Parathyroid adenoma (tissue), 2 donors: ENCODE data around the gene SLC35E4.
"Not testable (repeated sequence)": the region's sequence is repeated elsewhere in the genome, so short reads cannot be mapped to it uniquely, and the experiment has no call there.

Experiments used
- H2AFZ ChIP-seq: fragments of 300-600 bp; sonication (generic); one replicate; pipeline ENCODE4 v1.7.0; 2017; ENCODE audit warnings: antibody characterized with exemption, mild to moderate bottlenecking
- H3K27ac ChIP-seq: fragments of 300-600 bp; sonication (generic); one replicate; pipeline ENCODE4 v1.7.0; 2017
- H3K27me3 ChIP-seq: fragments of 300-600 bp; sonication (generic); one replicate; pipeline ENCODE4 v1.7.0; 2017; ENCODE audit warnings: low read length; ENCODE audit not compliant: control insufficient read depth, insufficient read depth
- H3K36me3 ChIP-seq: fragments of 300-600 bp; sonication (generic); one replicate; pipeline ENCODE4 v1.7.0; 2017; ENCODE audit warnings: low read length; ENCODE audit not compliant: control insufficient read depth, insufficient read depth
- H3K4me1 ChIP-seq: fragments of 300-600 bp; sonication (generic); one replicate; pipeline ENCODE4 v1.7.0; 2017; ENCODE audit warnings: control low read depth
- H3K4me2 ChIP-seq: fragments of 300-600 bp; sonication (generic); one replicate; pipeline ENCODE4 v1.7.0; 2017; ENCODE audit warnings: low read length
- H3K4me3 ChIP-seq: fragments of 300-600 bp; sonication (generic); one replicate; pipeline ENCODE4 v1.7.0; 2017; ENCODE audit warnings: low read depth, low read length
- H3K79me2 ChIP-seq: fragments of 300-600 bp; sonication (generic); one replicate; pipeline ENCODE4 v1.7.0; 2017; ENCODE audit warnings: control low read depth
- H3K9ac ChIP-seq: fragments of 300-600 bp; sonication (generic); one replicate; pipeline ENCODE4 v1.7.0; 2017; ENCODE audit warnings: mild to moderate bottlenecking
- H3K9me3 ChIP-seq: fragments of 300-600 bp; sonication (generic); one replicate; pipeline ENCODE4 v1.7.0; 2017; ENCODE audit warnings: low read length; ENCODE audit not compliant: control insufficient read depth
- TF ChIP-seq, protein P1 (sequence below): fragments of 300-600 bp; sonication (generic); IDR thresholded peaks from one replicate; pipeline ENCODE4 v1.7.0; 2017; ENCODE audit warnings: antibody characterized with exemption, mild to moderate bottlenecking
- donor health status: primary hyperparathyroidism.

The SLC35E4 gene

DNA sequence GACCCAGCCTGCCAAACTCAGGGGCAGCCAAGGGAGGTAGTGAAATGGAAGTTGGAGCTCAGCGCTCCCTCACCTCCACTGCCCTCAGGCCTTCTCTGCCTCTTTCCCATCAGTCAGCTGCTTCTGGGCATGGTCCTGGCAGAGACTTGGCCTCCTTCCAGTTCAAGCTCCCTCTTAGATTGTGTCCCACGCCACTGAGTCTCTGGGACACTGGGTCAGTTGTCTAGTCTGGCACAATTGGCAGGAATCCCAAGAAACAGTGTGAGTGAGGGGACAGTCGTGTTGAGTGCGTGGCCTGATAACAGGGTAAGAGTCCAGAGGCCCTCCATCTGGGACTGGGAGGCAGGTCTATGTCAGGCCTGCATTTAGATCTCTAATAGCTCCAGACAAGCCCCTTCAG, 7.1 kb upstream of the SLC35E4 start:
- H3K9me3 ChIP-seq: no peaks in the 10 kb centered on the region
- no peak overlapping the region for H3K4me3 ChIP-seq
- no peaks in the 10 kb centered on the region for H3K4me1 ChIP-seq
- no peak overlapping the region for H2AFZ ChIP-seq
- no peaks in the 10 kb centered on the region for H3K79me2 ChIP-seq
- TF ChIP-seq, protein P1, sequence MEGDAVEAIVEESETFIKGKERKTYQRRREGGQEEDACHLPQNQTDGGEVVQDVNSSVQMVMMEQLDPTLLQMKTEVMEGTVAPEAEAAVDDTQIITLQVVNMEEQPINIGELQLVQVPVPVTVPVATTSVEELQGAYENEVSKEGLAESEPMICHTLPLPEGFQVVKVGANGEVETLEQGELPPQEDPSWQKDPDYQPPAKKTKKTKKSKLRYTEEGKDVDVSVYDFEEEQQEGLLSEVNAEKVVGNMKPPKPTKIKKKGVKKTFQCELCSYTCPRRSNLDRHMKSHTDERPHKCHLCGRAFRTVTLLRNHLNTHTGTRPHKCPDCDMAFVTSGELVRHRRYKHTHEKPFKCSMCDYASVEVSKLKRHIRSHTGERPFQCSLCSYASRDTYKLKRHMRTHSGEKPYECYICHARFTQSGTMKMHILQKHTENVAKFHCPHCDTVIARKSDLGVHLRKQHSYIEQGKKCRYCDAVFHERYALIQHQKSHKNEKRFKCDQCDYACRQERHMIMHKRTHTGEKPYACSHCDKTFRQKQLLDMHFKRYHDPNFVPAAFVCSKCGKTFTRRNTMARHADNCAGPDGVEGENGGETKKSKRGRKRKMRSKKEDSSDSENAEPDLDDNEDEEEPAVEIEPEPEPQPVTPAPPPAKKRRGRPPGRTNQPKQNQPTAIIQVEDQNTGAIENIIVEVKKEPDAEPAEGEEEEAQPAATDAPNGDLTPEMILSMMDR: no peak
- H3K36me3 ChIP-seq: no peaks in the 10 kb centered on the region
- H3K27ac ChIP-seq: no peak overlapping the region
- no peak overlapping the region for H3K9ac ChIP-seq
- no peak overlapping the region for H3K4me2 ChIP-seq
- H3K27me3 ChIP-seq: no peaks in the 10 kb centered on the region

DNA sequence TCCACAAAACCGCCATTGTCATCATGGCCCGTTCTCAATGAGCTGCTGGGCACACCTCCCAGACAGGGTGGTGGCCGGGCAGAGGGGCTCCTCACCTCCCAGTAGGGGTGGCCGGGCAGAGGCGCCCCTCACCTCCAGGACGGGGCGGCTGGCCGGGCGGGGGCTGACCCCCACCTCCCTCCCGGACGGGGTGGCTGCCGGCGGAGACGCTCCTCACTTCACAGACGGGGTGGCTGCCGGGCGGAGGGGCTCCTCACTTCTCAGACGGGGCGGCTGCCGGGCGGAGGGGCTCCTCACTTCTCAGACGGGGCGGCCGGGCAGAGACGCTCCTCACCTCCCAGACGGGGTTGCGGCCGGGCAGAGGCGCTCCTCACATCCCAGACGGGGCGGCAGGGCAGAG, 4.1 kb upstream of the SLC35E4 start:
- not testable (repeated sequence) for H3K4me1 ChIP-seq, H3K9me3 ChIP-seq, H3K4me3 ChIP-seq, H3K9ac ChIP-seq, H3K27ac ChIP-seq, H3K4me2 ChIP-seq, H3K27me3 ChIP-seq, H2AFZ ChIP-seq, H3K79me2 ChIP-seq, H3K36me3 ChIP-seq

DNA sequence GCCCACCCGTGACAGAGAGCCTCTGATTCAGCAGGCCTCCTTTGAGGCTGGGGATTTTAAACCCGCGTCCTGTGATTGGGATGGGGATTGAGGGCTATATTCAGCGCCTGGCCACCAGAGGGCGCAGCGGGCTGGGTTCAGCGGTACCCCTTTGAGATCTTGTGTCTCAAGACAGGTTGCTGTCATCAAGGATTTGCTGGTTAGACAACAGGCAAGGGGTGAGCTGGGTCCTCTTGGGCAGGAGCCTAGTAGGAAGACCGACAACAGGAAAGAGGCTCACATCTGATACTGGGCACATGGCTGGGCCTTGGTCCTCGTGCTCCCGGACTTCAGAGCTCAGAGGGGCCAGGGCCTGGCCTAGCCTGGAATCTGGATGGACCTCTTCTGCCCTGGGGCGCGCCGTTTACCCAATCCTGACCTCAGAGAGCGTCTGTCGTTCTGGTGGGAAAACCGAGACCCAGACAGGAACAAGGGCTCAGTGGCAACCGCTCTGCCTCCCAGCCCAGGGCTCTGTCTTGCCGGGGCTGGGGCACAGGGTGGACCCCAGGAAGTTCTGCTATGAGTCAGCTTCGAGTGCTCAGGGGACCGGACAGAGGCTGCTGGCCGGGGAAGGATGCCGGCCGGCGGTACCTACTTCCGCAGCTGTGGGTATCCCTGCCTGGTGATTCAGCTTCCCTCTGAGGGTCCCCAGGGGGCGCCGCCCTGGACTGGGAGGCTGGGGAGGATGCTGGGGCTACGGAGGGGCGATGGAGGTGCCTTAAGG, 929 bp upstream of the SLC35E4 start:
- peak overlapping the region; percentile 31 for H3K4me2 ChIP-seq
- no peaks in the 10 kb centered on the region for H3K36me3 ChIP-seq
- peak overlapping the region; percentile 86 for H2AFZ ChIP-seq
- no peaks in the 10 kb centered on the region for H3K9me3 ChIP-seq
- no peak overlapping the region for H3K9ac ChIP-seq
- no peaks in the 10 kb centered on the region for H3K27me3 ChIP-seq
- peak overlapping the region; percentile 2 for H3K4me3 ChIP-seq
- H3K79me2 ChIP-seq: no peaks in the 10 kb centered on the region
- TF ChIP-seq, protein P1: peak; percentile 85
- H3K27ac ChIP-seq: peak overlapping the region; percentile 71
- H3K4me1 ChIP-seq: no peaks in the 10 kb centered on the region

DNA sequence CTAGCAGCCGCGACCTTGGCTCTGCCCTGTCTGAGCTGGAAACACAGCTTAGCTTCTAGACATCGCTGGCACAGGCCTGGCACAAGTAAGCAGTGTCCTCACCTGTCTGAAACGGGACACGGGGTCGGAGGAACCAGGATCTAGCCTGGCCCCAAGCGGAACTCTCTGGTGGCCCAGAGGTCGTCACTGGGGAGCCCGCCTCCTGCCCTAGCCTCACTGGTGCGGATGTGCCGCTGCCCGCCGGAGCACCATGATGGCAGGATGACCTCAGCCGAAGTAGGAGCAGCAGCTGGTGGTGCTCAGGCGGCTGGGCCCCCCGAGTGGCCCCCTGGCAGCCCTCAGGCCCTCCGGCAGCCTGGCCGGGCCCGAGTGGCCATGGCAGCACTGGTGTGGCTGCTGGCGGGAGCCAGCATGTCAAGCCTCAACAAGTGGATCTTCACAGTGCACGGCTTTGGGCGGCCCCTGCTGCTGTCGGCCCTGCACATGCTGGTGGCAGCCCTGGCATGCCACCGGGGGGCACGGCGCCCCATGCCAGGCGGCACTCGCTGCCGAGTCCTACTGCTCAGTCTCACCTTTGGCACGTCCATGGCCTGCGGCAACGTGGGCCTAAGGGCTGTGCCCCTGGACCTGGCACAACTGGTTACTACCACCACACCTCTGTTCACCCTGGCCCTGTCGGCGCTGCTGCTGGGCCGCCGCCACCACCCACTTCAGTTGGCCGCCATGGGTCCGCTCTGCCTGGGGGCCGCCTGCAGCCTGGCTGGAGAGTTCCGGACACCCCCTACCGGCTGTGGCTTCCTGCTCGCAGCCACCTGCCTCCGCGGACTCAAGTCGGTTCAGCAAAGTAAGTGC, 871 bp downstream of the SLC35E4 start:
- TF ChIP-seq, protein P1: no peak
- Histone ChIP-seq H3K27me3 (no peaks in the 10 kb centered on the region), H3K4me3 (peak overlapping the region; percentile 63), H2AFZ (peak overlapping the region; percentile 86), H3K4me2 (peak overlapping the region; percentile 99), H3K9me3 (no peaks in the 10 kb centered on the region), H3K36me3 (no peaks in the 10 kb centered on the region), H3K27ac (no peak overlapping the region), H3K4me1 (no peaks in the 10 kb centered on the region), H3K79me2 (no peaks in the 10 kb centered on the region), H3K9ac (peak overlapping the region; percentile 28)

DNA sequence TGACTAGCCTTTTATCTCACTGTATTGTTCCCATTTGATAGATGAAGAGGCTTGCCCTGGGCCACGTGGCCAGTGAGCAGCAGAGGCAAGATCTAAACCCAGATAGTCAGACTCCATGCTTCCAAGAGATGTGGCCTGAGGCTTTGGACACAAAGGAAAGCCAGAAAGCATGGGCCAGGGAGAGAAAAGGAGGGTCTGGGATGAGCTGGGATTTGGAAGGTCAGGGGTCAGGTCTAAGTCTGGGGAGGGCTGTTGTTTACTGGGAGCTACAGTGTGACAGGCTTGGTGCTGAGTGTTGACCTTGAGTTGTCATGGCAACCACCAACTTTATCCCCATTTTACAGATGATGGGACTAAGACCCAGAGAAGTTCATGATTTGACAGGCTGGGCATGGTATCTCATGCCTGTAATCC, 2.1 kb downstream of the SLC35E4 start:
- TF ChIP-seq, protein P1: no peak
- Histone ChIP-seq H3K4me1 (no peaks in the 10 kb centered on the region), H3K4me2 (no peak overlapping the region), H3K27me3 (no peaks in the 10 kb centered on the region), H3K4me3 (no peak overlapping the region), H2AFZ (no peak overlapping the region), H3K27ac (no peak overlapping the region), H3K9me3 (no peaks in the 10 kb centered on the region), H3K36me3 (no peaks in the 10 kb centered on the region), H3K9ac (no peak overlapping the region), H3K79me2 (no peaks in the 10 kb centered on the region)
